NCI-H69 (cell line): ENCODE data around the gene OR51B6.
A peak's percentile ranks its signal among the peaks of the same experiment; 100 is the strongest.
"Not testable (repeated sequence)": the region's sequence is repeated elsewhere in the genome, so short reads cannot be mapped to it uniquely, and the experiment has no call there.

ENCODE experiments used
- DNase-seq: peaks from one replicate; lab custom pipeline; 2025; lab: John Stamatoyannopoulos, UW

OR51B6 gene

GRCh38 chr11:5364214-5364613 is 12.9 kb downstream of the OR51B6 start:
- no peak for DNase-seq

- DNase-seq: not testable (repeated sequence)
These were observed 15.1 kb downstream of the OR51B6 start for GRCh38 chr11:5366365-5366764.

- DNase-seq: no peak
These were observed 15.5 kb downstream of the OR51B6 start for GRCh38 chr11:5366856-5367255.

- DNase-seq: no peak
These were observed 16.3 kb downstream of the OR51B6 start for GRCh38 chr11:5367448-5368074.

- DNase-seq: no peak
These were observed 17.3 kb downstream of the OR51B6 start for GRCh38 chr11:5368502-5369043.

- peak; percentile 15 for DNase-seq
These were observed 18.5 kb downstream of the OR51B6 start for GRCh38 chr11:5369789-5370188.

- peak; percentile 64 for DNase-seq
These were observed 29.5 kb downstream of the OR51B6 start for GRCh38 chr11:5380740-5381342.

GRCh38 chr11:5383576-5383975 is 32.3 kb downstream of the OR51B6 start, which contains the start of gene OR51M1:
Gene OR51M1 (plus strand): TSS chr11:5383812. CDS start chr11:5389399, 5,587 bp downstream.
- DNase-seq: no peak

GRCh38 chr11:5384335-5384734 is 33.0 kb downstream of the OR51B6 start:
- no peak for DNase-seq

- DNase-seq: no peak
These were observed 38.9 kb downstream of the OR51B6 start for GRCh38 chr11:5390210-5390609.

GRCh38 chr11:5394091-5394490 is 42.8 kb downstream of the OR51B6 start:
- no peak for DNase-seq

- DNase-seq: no peak
These were observed 47.6 kb downstream of the OR51B6 start for GRCh38 chr11:5398936-5399335.
